OCI-LY1 (cell line): ENCODE measurements around the gene GOT1.

Experiments used
- H2AFZ ChIP-seq: fragments of 200-600 bp; sonication (generic), shearing (Covaris generic); 2 replicates; pipeline ENCODE4 v1.6.0; 2014; ENCODE audit warnings: antibody characterized with exemption, mild to moderate bottlenecking, low read length
- H3F3A ChIP-seq: fragments of 200-600 bp; sonication (generic), shearing (Covaris generic); 2 replicates; pipeline ENCODE4 v1.6.0; 2014; ENCODE audit warnings: mild to moderate bottlenecking, antibody characterized with exemption, low read length, moderate library complexity; ENCODE audit not compliant: insufficient read depth
- H3K27ac ChIP-seq: fragments of 200-600 bp; sonication (generic); 2 replicates; pipeline ENCODE4 v1.5.1; 2014; ENCODE audit warnings: low read length, mixed run types, mild to moderate bottlenecking, low read depth; ENCODE audit not compliant: poor library complexity, severe bottlenecking
- H3K27me3 ChIP-seq: fragments of 200-600 bp; sonication (generic); 2 replicates; pipeline ENCODE4 v1.6.0; 2014; ENCODE audit warnings: antibody characterized with exemption, mild to moderate bottlenecking, low read length, moderate library complexity; ENCODE audit not compliant: insufficient read depth
- H3K36me3 ChIP-seq: fragments of 200-600 bp; sonication (generic); 2 replicates; pipeline ENCODE4 v1.6.1; 2014; ENCODE audit warnings: mild to moderate bottlenecking, antibody characterized with exemption, low read length, moderate library complexity, mixed read lengths; ENCODE audit not compliant: insufficient read depth
- H3K4me1 ChIP-seq: fragments of 200-600 bp; sonication (generic); 2 replicates; pipeline ENCODE4 v1.5.1; 2014; ENCODE audit warnings: mild to moderate bottlenecking, low read length, moderate library complexity; ENCODE audit not compliant: insufficient read depth, severe bottlenecking
- H3K4me2 ChIP-seq: fragments of 200-600 bp; sonication (generic), shearing (Covaris generic); 2 replicates; pipeline ENCODE4 v1.6.1; 2014; ENCODE audit warnings: low read length
- H3K4me3 ChIP-seq: fragments of 200-600 bp; sonication (generic); 2 replicates; pipeline ENCODE4 v1.5.1; 2014; ENCODE audit warnings: low read length, low read depth, mild to moderate bottlenecking, mixed read lengths; ENCODE audit not compliant: poor library complexity, severe bottlenecking
- H3K79me2 ChIP-seq: fragments of 200-600 bp; shearing (Covaris generic); 2 replicates; pipeline ENCODE4 v1.6.1; 2016; ENCODE audit warnings: mixed run types, low read length, mixed read lengths; ENCODE audit not compliant: insufficient read depth
- H3K9ac ChIP-seq: fragments of 200-600 bp; sonication (generic), shearing (Covaris generic); 2 replicates; pipeline ENCODE4 v1.6.1; 2014; ENCODE audit warnings: mild to moderate bottlenecking, low read length, mixed read lengths
- H3K9me2 ChIP-seq: fragments of 200-600 bp; sonication (generic), shearing (Covaris generic); 2 replicates; pipeline ENCODE4 v1.6.1; 2014; ENCODE audit warnings: low read depth, mild to moderate bottlenecking, low read length, mixed read lengths
- H3K9me3 ChIP-seq: fragments of 200-600 bp; shearing (Covaris generic); 2 replicates; pipeline ENCODE4 v1.6.1; 2014; ENCODE audit warnings: low read length, mixed read lengths
- H4K20me1 ChIP-seq: fragments of 200-600 bp; sonication (generic), shearing (Covaris generic); 2 replicates; pipeline ENCODE4 v1.6.0; 2016; ENCODE audit warnings: mild to moderate bottlenecking, low read length; ENCODE audit not compliant: insufficient read depth
- EZH2 ChIP-seq: fragments of 200-600 bp; sonication (generic), shearing (Covaris generic); IDR thresholded peaks from 2 replicates; pipeline ENCODE4 v1.8.0; 2017; ENCODE audit warnings: borderline replicate concordance, mixed run types, mild to moderate bottlenecking, antibody characterized with exemption, low read length, moderate library complexity, mixed read lengths
- TF ChIP-seq, protein P1 (sequence below): fragments of 200-600 bp; sonication (generic), shearing (Covaris generic); IDR thresholded peaks from 2 replicates; pipeline ENCODE4 v1.5.1; 2017; ENCODE audit warnings: mild to moderate bottlenecking, antibody characterized with exemption, low read length, moderate library complexity, mixed read lengths

The GOT1 gene

DNA sequence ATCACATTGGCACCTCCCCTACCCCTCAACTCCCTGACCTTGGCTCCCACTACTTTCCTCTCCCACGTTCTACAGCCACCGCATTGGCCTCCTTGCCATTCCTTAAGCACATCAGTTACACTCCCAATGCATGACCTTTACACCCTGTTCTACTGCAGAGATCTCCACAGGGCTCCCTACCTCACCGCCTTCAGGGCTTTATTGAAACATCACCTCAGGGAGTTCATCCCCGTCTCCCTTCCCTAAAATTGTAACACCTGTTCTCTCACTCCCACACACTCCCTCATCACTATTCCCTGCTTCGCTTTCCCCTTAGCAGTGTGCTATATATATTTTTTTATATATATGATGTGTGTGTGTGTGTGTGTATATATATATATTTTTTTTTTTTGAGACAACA lies 82.8 kb downstream of the GOT1 start:
- Histone ChIP-seq H3K4me3 (no peak overlapping the region), H4K20me1 (no peaks in the 10 kb centered on the region)
- TF ChIP-seq EZH2 = no peak
- TF ChIP-seq, protein P1, sequence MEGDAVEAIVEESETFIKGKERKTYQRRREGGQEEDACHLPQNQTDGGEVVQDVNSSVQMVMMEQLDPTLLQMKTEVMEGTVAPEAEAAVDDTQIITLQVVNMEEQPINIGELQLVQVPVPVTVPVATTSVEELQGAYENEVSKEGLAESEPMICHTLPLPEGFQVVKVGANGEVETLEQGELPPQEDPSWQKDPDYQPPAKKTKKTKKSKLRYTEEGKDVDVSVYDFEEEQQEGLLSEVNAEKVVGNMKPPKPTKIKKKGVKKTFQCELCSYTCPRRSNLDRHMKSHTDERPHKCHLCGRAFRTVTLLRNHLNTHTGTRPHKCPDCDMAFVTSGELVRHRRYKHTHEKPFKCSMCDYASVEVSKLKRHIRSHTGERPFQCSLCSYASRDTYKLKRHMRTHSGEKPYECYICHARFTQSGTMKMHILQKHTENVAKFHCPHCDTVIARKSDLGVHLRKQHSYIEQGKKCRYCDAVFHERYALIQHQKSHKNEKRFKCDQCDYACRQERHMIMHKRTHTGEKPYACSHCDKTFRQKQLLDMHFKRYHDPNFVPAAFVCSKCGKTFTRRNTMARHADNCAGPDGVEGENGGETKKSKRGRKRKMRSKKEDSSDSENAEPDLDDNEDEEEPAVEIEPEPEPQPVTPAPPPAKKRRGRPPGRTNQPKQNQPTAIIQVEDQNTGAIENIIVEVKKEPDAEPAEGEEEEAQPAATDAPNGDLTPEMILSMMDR = no peak

More for the DNA sequence above, 82.8 kb downstream of the GOT1 start:
- Histone ChIP-seq H3K9me3 (no peaks in the 10 kb centered on the region), H3F3A (no peaks in the 10 kb centered on the region), H2AFZ (no peak overlapping the region), H3K9me2 (no peaks in the 10 kb centered on the region), H3K27me3 (no peaks in the 10 kb centered on the region), H3K4me2 (no peak overlapping the region), H3K79me2 (no peaks in the 10 kb centered on the region), H3K9ac (no peak overlapping the region), H3K4me1 (no peaks in the 10 kb centered on the region), H3K36me3 (no peaks in the 10 kb centered on the region), H3K27ac (no peak overlapping the region)
